Mammary microvascular endothelial cell (primary cell): ENCODE data around the gene USP47. TPM values are rescaled to one million over a fixed set of nuclear protein-coding genes. Genes with fewer than 3 reads are reported as not detected.

Experiments used
- total RNA-seq: library from RNA; depleted of rRNA; stranded (reverse); fragments of >200 nt; gene quantifications from 2 replicates; pipeline ENCODE4 v1.2.3, GENCODE V29; 2015

The USP47 gene, protein sequence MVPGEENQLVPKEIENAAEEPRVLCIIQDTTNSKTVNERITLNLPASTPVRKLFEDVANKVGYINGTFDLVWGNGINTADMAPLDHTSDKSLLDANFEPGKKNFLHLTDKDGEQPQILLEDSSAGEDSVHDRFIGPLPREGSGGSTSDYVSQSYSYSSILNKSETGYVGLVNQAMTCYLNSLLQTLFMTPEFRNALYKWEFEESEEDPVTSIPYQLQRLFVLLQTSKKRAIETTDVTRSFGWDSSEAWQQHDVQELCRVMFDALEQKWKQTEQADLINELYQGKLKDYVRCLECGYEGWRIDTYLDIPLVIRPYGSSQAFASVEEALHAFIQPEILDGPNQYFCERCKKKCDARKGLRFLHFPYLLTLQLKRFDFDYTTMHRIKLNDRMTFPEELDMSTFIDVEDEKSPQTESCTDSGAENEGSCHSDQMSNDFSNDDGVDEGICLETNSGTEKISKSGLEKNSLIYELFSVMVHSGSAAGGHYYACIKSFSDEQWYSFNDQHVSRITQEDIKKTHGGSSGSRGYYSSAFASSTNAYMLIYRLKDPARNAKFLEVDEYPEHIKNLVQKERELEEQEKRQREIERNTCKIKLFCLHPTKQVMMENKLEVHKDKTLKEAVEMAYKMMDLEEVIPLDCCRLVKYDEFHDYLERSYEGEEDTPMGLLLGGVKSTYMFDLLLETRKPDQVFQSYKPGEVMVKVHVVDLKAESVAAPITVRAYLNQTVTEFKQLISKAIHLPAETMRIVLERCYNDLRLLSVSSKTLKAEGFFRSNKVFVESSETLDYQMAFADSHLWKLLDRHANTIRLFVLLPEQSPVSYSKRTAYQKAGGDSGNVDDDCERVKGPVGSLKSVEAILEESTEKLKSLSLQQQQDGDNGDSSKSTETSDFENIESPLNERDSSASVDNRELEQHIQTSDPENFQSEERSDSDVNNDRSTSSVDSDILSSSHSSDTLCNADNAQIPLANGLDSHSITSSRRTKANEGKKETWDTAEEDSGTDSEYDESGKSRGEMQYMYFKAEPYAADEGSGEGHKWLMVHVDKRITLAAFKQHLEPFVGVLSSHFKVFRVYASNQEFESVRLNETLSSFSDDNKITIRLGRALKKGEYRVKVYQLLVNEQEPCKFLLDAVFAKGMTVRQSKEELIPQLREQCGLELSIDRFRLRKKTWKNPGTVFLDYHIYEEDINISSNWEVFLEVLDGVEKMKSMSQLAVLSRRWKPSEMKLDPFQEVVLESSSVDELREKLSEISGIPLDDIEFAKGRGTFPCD (N-terminal part only)
- 33.3 and 35.6 TPM in 2 replicates for total RNA-seq

DNA sequence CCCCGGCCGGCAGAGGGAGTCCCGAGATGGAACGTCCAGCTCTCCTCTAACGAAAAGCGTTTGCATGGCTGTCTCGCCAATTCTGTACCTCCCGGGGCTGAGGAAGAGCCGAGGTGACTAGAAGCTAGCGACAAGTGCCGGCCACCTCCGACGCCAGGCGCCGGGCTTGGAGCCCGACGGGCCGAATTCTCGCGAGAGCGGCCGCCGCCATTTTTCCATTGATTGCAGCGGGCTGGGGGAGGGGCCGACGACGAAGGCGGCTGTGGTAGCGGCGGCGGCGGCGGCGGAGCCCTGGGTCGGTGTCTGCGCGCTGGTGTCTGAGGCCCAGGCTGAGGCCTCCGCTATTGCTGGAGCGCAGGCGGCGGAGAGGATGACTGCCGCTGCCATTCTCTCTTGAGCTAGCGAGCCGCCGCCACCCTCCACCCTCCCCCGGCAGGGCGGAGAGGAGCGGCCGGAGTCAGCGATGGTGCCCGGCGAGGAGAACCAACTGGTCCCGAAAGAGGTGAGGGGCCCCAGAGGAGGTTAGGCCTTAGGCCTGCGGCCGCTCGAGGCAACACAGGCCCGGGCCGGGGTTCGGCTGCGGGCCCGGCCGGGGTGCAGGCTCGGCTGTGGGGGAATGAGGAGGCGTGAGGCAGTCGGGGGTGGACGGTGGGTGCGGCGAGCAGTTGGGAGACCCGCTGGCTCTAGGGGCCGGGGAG, at the start of gene USP47:
USP47 (plus strand) TSS at position 250 of the 698 bp plus-strand sequence; CDS start at position 464, 214 bp downstream.

DNA sequence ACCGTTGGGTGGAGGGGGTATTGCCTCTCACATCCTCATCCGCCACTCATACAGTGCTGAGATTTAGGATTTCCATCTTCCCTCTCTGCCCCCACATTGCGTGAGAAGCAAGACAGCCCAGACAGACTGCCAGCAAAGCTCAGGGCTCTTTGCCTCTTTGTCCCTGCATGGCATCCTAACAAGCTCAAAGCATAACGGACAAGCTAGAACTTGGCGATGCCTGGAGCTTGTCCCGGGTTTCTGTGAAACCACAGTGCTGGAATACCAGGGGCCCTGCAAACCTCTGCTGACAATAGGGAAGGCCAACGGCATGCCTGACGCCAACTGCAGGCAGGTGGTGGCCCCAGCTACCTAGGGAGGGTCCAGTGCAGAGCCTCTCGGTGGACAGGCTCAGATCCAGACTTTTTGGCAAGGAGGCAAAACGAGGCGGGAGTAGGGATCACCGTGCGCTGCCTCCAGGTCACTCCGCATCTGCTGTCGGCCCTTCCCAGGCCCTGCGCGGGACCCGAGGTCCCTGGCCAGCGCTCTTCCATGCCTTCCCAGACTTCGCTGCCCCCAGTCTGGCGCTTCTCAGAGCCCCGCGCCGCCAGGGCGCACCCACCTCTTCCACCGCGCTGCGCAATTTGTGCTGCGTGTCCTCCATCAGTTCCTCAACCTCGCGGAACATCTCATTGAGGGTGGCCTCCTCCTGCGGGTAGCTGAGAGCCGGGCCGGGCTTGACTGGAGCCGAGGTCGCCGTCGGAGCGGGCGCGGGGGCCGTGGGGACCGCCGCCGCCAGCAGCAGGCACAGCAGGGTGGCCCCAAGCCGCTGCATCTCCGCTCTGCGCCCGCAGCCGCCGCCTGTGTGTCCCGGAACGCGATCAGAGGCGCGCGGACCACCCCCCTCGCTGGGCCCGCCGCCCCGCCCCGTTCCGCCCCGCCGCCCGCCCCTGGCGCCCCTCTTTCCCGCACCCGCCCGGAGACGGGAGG, 166.3 kb downstream of the USP47 start, which contains the start of gene DKK3:
DKK3 (minus strand) TSS at position 858 of the 969 bp plus-strand sequence; CDS start at position 814, 44 bp downstream.

Other genes with a start within 250 kb of the USP47 start
- gene GALNT18, start 220.0 kb upstream of the USP47 start, total RNA-seq, result 26.4 and 27.9 TPM in 2 replicates
- 146 and 154 TPM in 2 replicates for gene DKK3, start 166.7 kb downstream of the USP47 start, total RNA-seq